ENCODE results near the gene GPATCH2L.

GPATCH2L gene

DNA sequence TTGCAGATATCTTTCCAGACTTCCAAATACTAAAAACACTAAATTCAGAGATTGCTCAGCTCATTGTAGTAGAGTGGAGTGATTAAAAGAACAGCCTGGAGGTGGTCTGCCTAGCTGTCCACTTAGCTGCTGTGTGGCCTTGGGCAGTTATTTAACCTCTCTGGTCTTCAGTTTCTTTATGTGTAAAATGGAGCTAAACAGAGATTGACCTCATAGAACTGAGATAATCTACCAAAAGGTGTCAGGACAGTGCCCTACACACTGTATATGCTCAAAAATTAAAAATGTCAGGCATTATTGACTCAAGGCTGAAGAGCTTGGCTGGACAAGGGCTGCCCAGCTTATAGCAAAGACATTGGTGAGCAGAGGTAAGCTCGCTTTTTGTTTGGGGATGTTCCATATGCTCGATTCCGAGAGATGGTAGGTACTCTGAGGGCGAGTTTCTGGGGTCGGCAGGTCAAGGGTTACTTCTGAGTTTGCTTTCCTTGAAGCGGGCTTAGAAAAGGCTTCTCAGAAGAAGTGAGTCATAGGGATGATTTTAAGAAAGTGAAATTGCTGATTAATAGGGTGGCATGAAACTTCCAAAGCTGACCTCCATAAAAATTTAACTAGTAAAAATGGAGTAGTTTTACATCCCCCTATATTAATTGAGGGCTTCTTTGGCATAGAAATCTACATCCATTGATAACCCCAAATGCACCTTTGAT lies 107.5 kb downstream of the GPATCH2L start:
- no peak for DNase-seq

DNA sequence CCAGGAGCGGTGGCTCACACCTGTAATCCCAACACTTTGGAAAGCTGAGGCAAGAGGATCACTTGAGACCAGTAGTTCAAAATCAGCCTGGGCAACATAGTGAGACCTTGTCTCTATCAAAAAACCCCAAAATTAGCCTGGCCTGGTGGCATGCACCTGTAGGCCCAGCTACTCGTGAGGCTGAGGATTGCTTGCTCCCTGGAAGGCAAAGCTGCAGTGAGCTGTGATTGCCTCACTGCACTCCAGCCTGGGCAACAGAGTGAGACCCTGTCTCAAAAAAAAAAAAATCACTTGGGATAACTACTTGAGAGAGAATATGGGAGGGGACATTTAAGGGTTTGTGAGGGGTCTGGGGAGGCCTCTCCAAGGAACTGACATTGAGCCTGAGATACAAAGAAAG lies 109.0 kb downstream of the GPATCH2L start:
- DNase-seq, result no peak

DNA sequence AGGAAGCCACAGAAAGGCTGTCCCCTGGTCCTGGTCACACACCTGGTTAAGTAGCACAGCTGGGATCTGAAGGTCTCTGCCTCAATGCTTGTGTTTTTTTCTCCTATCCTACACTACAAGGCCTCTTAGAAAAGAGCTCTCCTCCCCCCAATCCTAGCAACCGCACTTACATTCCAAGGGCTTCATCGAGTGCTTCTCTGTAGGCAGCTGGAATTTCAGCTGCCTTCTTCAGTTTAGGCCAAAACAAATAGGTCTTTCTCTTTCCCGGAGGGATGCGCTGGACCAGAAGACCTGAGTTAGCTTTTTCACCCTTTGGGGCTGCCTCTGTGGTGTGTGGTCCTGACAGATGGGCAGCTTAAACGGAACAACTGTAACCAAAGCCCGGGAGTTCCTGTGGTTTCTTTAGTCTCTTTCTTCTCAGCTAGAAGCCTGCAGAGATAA lies 109.7 kb downstream of the GPATCH2L start:
- no peak for DNase-seq

DNA sequence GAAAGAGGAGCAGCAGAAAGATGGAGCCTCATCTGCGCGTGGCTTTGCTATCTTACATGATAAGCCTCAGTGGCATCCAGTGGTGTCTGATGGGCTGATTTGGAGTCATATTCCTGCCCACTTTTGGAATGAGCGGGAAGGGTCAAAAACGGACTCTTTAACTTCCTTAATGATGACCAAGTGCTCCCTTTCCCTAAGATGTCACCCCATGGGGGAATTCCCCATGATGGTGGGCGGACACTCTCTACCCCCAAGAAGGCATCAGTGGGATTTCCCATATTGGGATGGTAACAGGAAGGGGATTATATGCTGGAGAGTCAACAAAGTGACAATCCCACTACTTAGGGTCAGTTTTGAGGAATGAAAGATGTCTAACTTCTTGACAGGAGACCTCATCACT lies 110.9 kb downstream of the GPATCH2L start:
- no peak for DNase-seq
